Measurements from ENCODE around the gene DCLK1.

- TF ChIP-seq POLR2AphosphoS5 (IDR thresholded peaks at IDR 0.05) (no peak), POLR2A (IDR thresholded peaks at IDR 0.05) (no peak)
These were observed 343.2 kb downstream of the DCLK1 start for GRCh38 chr13:35787937-35788336.

All from prostate gland (tissue), 1 donor.